GM12865 (cell line): ENCODE results near the gene PTCH1.

Experiments
- DNase-seq: peaks from one replicate; pipeline ENCODE4 v3.0.0; 2010; ENCODE audit warnings: low read depth
- H3K4me3 ChIP-seq: 2 replicates; pipeline ENCODE4 v1.5.1; 2011; ENCODE audit warnings: mild to moderate bottlenecking, low read depth, low read length, control low read depth
- CTCF ChIP-seq: IDR thresholded peaks from 2 replicates; pipeline ENCODE4 v1.5.1; 2011; ENCODE audit warnings: low read length, control low read depth, low read depth, inconsistent platforms; ENCODE audit not compliant: insufficient read depth; ENCODE audit errors: missing control alignments

Gene PTCH1

GRCh38 chr9:95508968-95509850 lies 7.6 kb downstream of the PTCH1 start:
- DNase-seq: peak; percentile 83
- TF ChIP-seq CTCF: no peak
- H3K4me3 ChIP-seq: peak overlapping the region; percentile 93

- no peak for TF ChIP-seq CTCF
- DNase-seq: peak; percentile 38
- H3K4me3 ChIP-seq: peak overlapping the region; percentile 93
These were observed 8.4 kb downstream of the PTCH1 start for GRCh38 chr9:95508242-95508967.

- peak overlapping the region; percentile 73 for H3K4me3 ChIP-seq
- peak; percentile 65 for DNase-seq
- TF ChIP-seq CTCF: no peak
These were observed 9.1 kb downstream of the PTCH1 start for GRCh38 chr9:95507464-95508241.

- peak overlapping the region; percentile 73 for H3K4me3 ChIP-seq
- peak; percentile 50 for DNase-seq
- TF ChIP-seq CTCF: no peak
These were observed 9.9 kb downstream of the PTCH1 start for GRCh38 chr9:95506678-95507463.

GRCh38 chr9:95506428-95506677 lies 10.4 kb downstream of the PTCH1 start:
- H3K4me3 ChIP-seq: peak overlapping the region; percentile 73
- DNase-seq: peak; percentile 74
- TF ChIP-seq CTCF: no peak

GRCh38 chr9:95505717-95506427 lies 10.9 kb downstream of the PTCH1 start:
- TF ChIP-seq CTCF: no peak
- DNase-seq: peak; percentile 49
- H3K4me3 ChIP-seq: peak overlapping the region; percentile 73
